ENCODE results near the gene DPF3.

GRCh38 chr14:72793156-72793939 is 100.6 kb downstream of the DPF3 start:
- TF ChIP-seq CTCF (IDR thresholded peaks at IDR 0.05) (no peak), POLR2A (IDR thresholded peaks at IDR 0.05) (no peak)

Measured in right lobe of liver (tissue), 4 donors.